Sciatic nerve (tissue), 1 donor: Measurements from ENCODE around the gene ATM. TPM values are rescaled to one million over a fixed set of nuclear protein-coding genes. Genes with fewer than 3 reads are reported as not detected.

Experiments used
- total RNA-seq: library from RNA; stranded (reverse); fragmentation: NEBNext Ultra II Directional; extraction: Animal tissue kit (Norgen Biotek cat#: 25700); gene quantifications from one replicate; pipeline ENCODE4 v1.2.1, GENCODE V29; 2021
- donor health status: DM: no; HTN: no; CAD: no.

The ATM gene
- total RNA-seq, 1 donor from 2014 or later = 140 TPM

Other genes starting within 250 kb of the ATM start
- 41.5 TPM for gene CUL5, start 214.2 kb upstream of the ATM start, total RNA-seq
- 72.5 TPM for gene ACAT1, start 101.5 kb upstream of the ATM start, total RNA-seq
- gene NPAT, start 429 bp upstream of the ATM start, total RNA-seq = 18.1 TPM
- gene C11orf65, start 244.5 kb downstream of the ATM start, total RNA-seq = 1.7 TPM